Fibroblast of villous mesenchyme (primary cell): Measurements from ENCODE around the gene A3GALT2. TPM values are rescaled to one million over a fixed set of nuclear protein-coding genes. Genes with fewer than 3 reads are reported as not detected.

Source experiments
- DNase-seq: peaks from one replicate; pipeline ENCODE4 v3.0.0-alpha.2; 2010; ENCODE audit warnings: low read depth
- H3K4me3 ChIP-seq: 2 replicates; pipeline ENCODE4 v1.5.1; 2011; ENCODE audit warnings: low read depth, mild to moderate bottlenecking, low read length
- CTCF ChIP-seq: IDR thresholded peaks from 2 replicates; pipeline ENCODE4 v1.5.1; 2012; ENCODE audit warnings: low read depth, mild to moderate bottlenecking, low read length; ENCODE audit not compliant: insufficient read depth
- total RNA-seq: library from RNA; depleted of rRNA; stranded (reverse); fragments of >200 nt; gene quantifications from 2 replicates; pipeline ENCODE4 v1.2.3, GENCODE V29; 2012

Gene A3GALT2
- total RNA-seq, 1 donor = not detected

GRCh38 chr1:33300673-33301072, 20.2 kb downstream of the A3GALT2 start:
- peak; percentile 86 for DNase-seq
- no peak overlapping the region for H3K4me3 ChIP-seq
- TF ChIP-seq CTCF = no peak

GRCh38 chr1:33299461-33300155, 21.3 kb downstream of the A3GALT2 start:
- TF ChIP-seq CTCF = no peak
- no peak for DNase-seq

GRCh38 chr1:33298623-33299277, 22.1 kb downstream of the A3GALT2 start:
- peak; percentile 95 for TF ChIP-seq CTCF
- H3K4me3 ChIP-seq = no peak overlapping the region
- DNase-seq = peak; percentile 58

More at GRCh38 chr1:33299461-33300155, 21.3 kb downstream of the A3GALT2 start:
- H3K4me3 ChIP-seq = no peak overlapping the region

GRCh38 chr1:33297911-33298622, 22.8 kb downstream of the A3GALT2 start:
- H3K4me3 ChIP-seq = no peak overlapping the region
- DNase-seq = no peak
- TF ChIP-seq CTCF = no peak

GRCh38 chr1:33296824-33297223, 24.1 kb downstream of the A3GALT2 start:
- no peak for TF ChIP-seq CTCF
- DNase-seq = no peak
- no peak overlapping the region for H3K4me3 ChIP-seq

GRCh38 chr1:33296082-33296458, 24.8 kb downstream of the A3GALT2 start:
- no peak for DNase-seq
- H3K4me3 ChIP-seq = no peak overlapping the region
- TF ChIP-seq CTCF = no peak
